Activated CD4-positive, alpha-beta T cell treated with anti-CD3 and anti-CD28 coated beads, Interleukin-2, Interleukin-4, amounts not matched to agents 100 ng/mL and 50 ng/mL, durations not matched to agents 16 hours and 8 hours (primary cell): ENCODE results near the gene MICAL2.

Experiments used
- DNase-seq: peaks from one replicate; pipeline ENCODE4 v3.0.0-alpha.2; 2020; ENCODE audit warnings: low spot score

MICAL2 gene

GRCh38 chr11:12077535-12078280, 32.7 kb upstream of the MICAL2 start:
- DNase-seq, result no peak

GRCh38 chr11:12079726-12080556, 30.4 kb upstream of the MICAL2 start:
- DNase-seq, result no peak

GRCh38 chr11:12083380-12083779, 27.0 kb upstream of the MICAL2 start:
- peak; percentile 9 for DNase-seq

GRCh38 chr11:12084256-12084655, 26.1 kb upstream of the MICAL2 start:
- no peak for DNase-seq

- DNase-seq, result no peak
Observed at GRCh38 chr11:12085371-12086251, 24.8 kb upstream of the MICAL2 start.

GRCh38 chr11:12086271-12087074, 23.9 kb upstream of the MICAL2 start:
- DNase-seq, result no peak

- peak; percentile 68 for DNase-seq
Observed at GRCh38 chr11:12087075-12088004, 23.1 kb upstream of the MICAL2 start.

- DNase-seq, result no peak
Observed at GRCh38 chr11:12088047-12088481, 22.3 kb upstream of the MICAL2 start.

- DNase-seq, result no peak
Observed at GRCh38 chr11:12088531-12088930, 21.9 kb upstream of the MICAL2 start.

- no peak for DNase-seq
Observed at GRCh38 chr11:12089041-12089440, 21.3 kb upstream of the MICAL2 start.

- DNase-seq, result no peak
Observed at GRCh38 chr11:12089473-12089872, 20.9 kb upstream of the MICAL2 start.

- DNase-seq, result no peak
Observed at GRCh38 chr11:12090061-12090591, 20.3 kb upstream of the MICAL2 start.

GRCh38 chr11:12090761-12091258, 19.6 kb upstream of the MICAL2 start:
- DNase-seq, result no peak

- no peak for DNase-seq
Observed at GRCh38 chr11:12091956-12092558, 18.3 kb upstream of the MICAL2 start.

- DNase-seq, result no peak
Observed at GRCh38 chr11:12092714-12093113, 17.7 kb upstream of the MICAL2 start.

GRCh38 chr11:12094872-12095800, 15.3 kb upstream of the MICAL2 start:
- no peak for DNase-seq

- no peak for DNase-seq
Observed at GRCh38 chr11:12097219-12097618, 13.2 kb upstream of the MICAL2 start.

GRCh38 chr11:12098601-12099000, 11.8 kb upstream of the MICAL2 start:
- no peak for DNase-seq
